Retinal pigment epithelial cell (primary cell): ENCODE measurements around the gene TAS1R2.

Experiments
- DNase-seq: peaks from one replicate; pipeline ENCODE4 v3.0.0-alpha.2; 2010; ENCODE audit warnings: low read depth
- H3K4me3 ChIP-seq: 2 replicates; pipeline ENCODE4 v1.5.1; 2011; ENCODE audit warnings: mild to moderate bottlenecking, low read length, control low read depth, moderate library complexity
- CTCF ChIP-seq: conservative IDR thresholded peaks from 2 replicates; pipeline ENCODE4 v1.5.1; 2011; ENCODE audit warnings: low read depth, low read length, control low read depth, inconsistent platforms

The TAS1R2 gene

GRCh38 chr1:18859560-18859959 lies at the start of gene TAS1R2:
Gene TAS1R2 (minus strand): TSS chr1:18859660. CDS start chr1:18859660, 0 bp downstream.
- no peak for DNase-seq
- TF ChIP-seq CTCF = no peak
- no peak within 1 kb of the TSS for H3K4me3 ChIP-seq

GRCh38 chr1:18907917-18908845 lies 48.7 kb upstream of the TAS1R2 start:
- no peak overlapping the region for H3K4me3 ChIP-seq
- no peak for TF ChIP-seq CTCF
- DNase-seq = no peak

GRCh38 chr1:18907021-18907916 lies 47.8 kb upstream of the TAS1R2 start:
- no peak overlapping the region for H3K4me3 ChIP-seq
- TF ChIP-seq CTCF = peak; percentile 72
- no peak for DNase-seq

GRCh38 chr1:18903291-18903756 lies 43.9 kb upstream of the TAS1R2 start:
- no peak for DNase-seq
- peak overlapping the region; percentile 87 for H3K4me3 ChIP-seq
- no peak for TF ChIP-seq CTCF

GRCh38 chr1:18902523-18903290 lies 43.2 kb upstream of the TAS1R2 start, which contains the start of gene ALDH4A1:
Gene ALDH4A1 (minus strand): TSS chr1:18902555. CDS start chr1:18902523, 32 bp downstream.
- DNase-seq = peak; percentile 94
- H3K4me3 ChIP-seq = peak within 1 kb of the TSS; percentile 87
- TF ChIP-seq CTCF = no peak

GRCh38 chr1:18901952-18902522 lies 42.6 kb upstream of the TAS1R2 start:
- no peak for TF ChIP-seq CTCF
- no peak for DNase-seq
- peak overlapping the region; percentile 87 for H3K4me3 ChIP-seq
